Astrocyte (in vitro differentiated cells and primary cell): ENCODE results near the gene PCP2. TPM values are rescaled to one million over a fixed set of nuclear protein-coding genes. Genes with fewer than 3 reads are reported as not detected.
"Not testable (repeated sequence)": the region's sequence is repeated elsewhere in the genome, so short reads cannot be mapped to it uniquely, and the experiment has no call there.

ENCODE experiments used
- DNase-seq: peaks from one replicate; pipeline ENCODE4 v3.0.0-alpha.2; 2010; ENCODE audit warnings: low read depth
- FAIRE-seq: peaks from 2 replicates; lab custom pipeline; 2011; peaks lifted over from hg19 to GRCh38; lab: Jason Lieb, UNC
- H2AFZ ChIP-seq: 2 replicates; pipeline ENCODE4 v1.6.0; 2012; ENCODE audit warnings: low read depth, low read length, inconsistent platforms
- H3K27ac ChIP-seq: 2 replicates; pipeline ENCODE4 v1.5.1; 2011; ENCODE audit warnings: low read depth, low read length, inconsistent platforms
- H3K27me3 ChIP-seq: 2 replicates; pipeline ENCODE4 v1.6.0; 2011; ENCODE audit warnings: low read length, inconsistent platforms; ENCODE audit not compliant: insufficient read depth
- H3K36me3 ChIP-seq: 2 replicates; pipeline ENCODE4 v1.5.1; 2011; ENCODE audit warnings: low read length, inconsistent platforms; ENCODE audit not compliant: insufficient read depth
- H3K4me1 ChIP-seq: 2 replicates; pipeline ENCODE4 v1.5.1; 2011; ENCODE audit warnings: low read length, inconsistent platforms; ENCODE audit not compliant: insufficient read depth
- H3K4me2 ChIP-seq: 2 replicates; pipeline ENCODE4 v1.6.0; 2012; ENCODE audit warnings: low read length, inconsistent platforms
- H3K4me3 ChIP-seq: 2 replicates; pipeline ENCODE4 v1.5.1; 2011; ENCODE audit warnings: low read depth, mild to moderate bottlenecking, low read length, inconsistent platforms; ENCODE audit not compliant: insufficient read depth
- H3K79me2 ChIP-seq: 2 replicates; pipeline ENCODE4 v1.6.0; 2012; ENCODE audit warnings: mild to moderate bottlenecking, low read length, inconsistent platforms; ENCODE audit not compliant: insufficient read depth
- H3K9ac ChIP-seq: 2 replicates; pipeline ENCODE4 v1.6.0; 2012; ENCODE audit warnings: mild to moderate bottlenecking, low read length, inconsistent platforms
- H3K9me3 ChIP-seq: 2 replicates; pipeline ENCODE4 v1.5.1; 2012; ENCODE audit warnings: low read depth, mild to moderate bottlenecking, low read length, inconsistent platforms; ENCODE audit not compliant: insufficient read depth
- H4K20me1 ChIP-seq: 2 replicates; pipeline ENCODE4 v1.6.0; 2012; ENCODE audit warnings: low read length, inconsistent platforms; ENCODE audit not compliant: insufficient read depth
- H3K27ac Mint-ChIP-seq: one replicate; pipeline ENCODE4 v1.8.0; 2021; ENCODE audit warnings: mild to moderate bottlenecking, mixed read lengths; ENCODE audit not compliant: unreplicated experiment
- H3K27me3 Mint-ChIP-seq: one replicate; pipeline ENCODE4 v1.8.0; 2021; ENCODE audit warnings: low read depth, mixed read lengths; ENCODE audit not compliant: unreplicated experiment
- H3K36me3 Mint-ChIP-seq: one replicate; pipeline ENCODE4 v1.8.0; 2021; ENCODE audit warnings: low read depth, mixed read lengths; ENCODE audit not compliant: unreplicated experiment
- H3K4me1 Mint-ChIP-seq: one replicate; pipeline ENCODE4 v1.8.0; 2021; ENCODE audit warnings: low read depth, mixed read lengths; ENCODE audit not compliant: unreplicated experiment
- H3K4me3 Mint-ChIP-seq: one replicate; pipeline ENCODE4 v1.8.0; 2021; ENCODE audit warnings: mild to moderate bottlenecking, moderate library complexity, mixed read lengths; ENCODE audit not compliant: unreplicated experiment
- H3K9me3 Mint-ChIP-seq: one replicate; pipeline ENCODE4 v1.8.0; 2021; ENCODE audit warnings: mild to moderate bottlenecking, mixed read lengths; ENCODE audit not compliant: unreplicated experiment
- CTCF ChIP-seq: IDR thresholded peaks from 2 replicates; pipeline ENCODE4 v1.5.1; 2011; ENCODE audit warnings: low read depth, mild to moderate bottlenecking, inconsistent platforms, low read length, moderate library complexity; ENCODE audit not compliant: insufficient read depth
- EZH2 ChIP-seq: IDR thresholded peaks from 2 replicates; pipeline ENCODE4 v1.6.1; 2012; ENCODE audit warnings: mild to moderate bottlenecking, low read length, inconsistent platforms; ENCODE audit not compliant: insufficient read depth
- total RNA-seq: library from RNA; stranded (reverse); gene quantifications from 2 replicates; pipeline ENCODE4 v1.2.1, GENCODE V29; 2021

PCP2 gene
- total RNA-seq, 1 donor from 2014 or later = not detected

GRCh38 chr19:7645163-7645562 lies 11.6 kb upstream of the PCP2 start:
- H3K27me3 Mint-ChIP-seq = peaks cover 6% of the 10 kb centered on the region
- no peaks in the 10 kb centered on the region for H4K20me1 ChIP-seq
- H2AFZ ChIP-seq = no peak overlapping the region
- H3K79me2 ChIP-seq = no peaks in the 10 kb centered on the region
- DNase-seq (no peak), FAIRE-seq (no peak)
- no peak overlapping the region for H3K4me3 ChIP-seq
- H3K27me3 ChIP-seq = no peaks in the 10 kb centered on the region
- no peak overlapping the region for H3K4me2 ChIP-seq
- H3K4me1 Mint-ChIP-seq = no peaks in the 10 kb centered on the region
- no peak overlapping the region for H3K9ac ChIP-seq
- no peak overlapping the region for H3K4me3 Mint-ChIP-seq
- H3K27ac ChIP-seq = no peak overlapping the region
- H3K9me3 ChIP-seq = peaks cover 1% of the 10 kb centered on the region
- peaks cover 1% of the 10 kb centered on the region for H3K36me3 Mint-ChIP-seq
- no peaks in the 10 kb centered on the region for H3K9me3 Mint-ChIP-seq
- H3K36me3 ChIP-seq = no peaks in the 10 kb centered on the region
- no peak overlapping the region for H3K27ac Mint-ChIP-seq
- no peaks in the 10 kb centered on the region for H3K4me1 ChIP-seq
- TF ChIP-seq EZH2 (no peak), CTCF (no peak)

GRCh38 chr19:7644550-7644877 lies 11.0 kb upstream of the PCP2 start:
- H3K27ac ChIP-seq = no peak overlapping the region
- TF ChIP-seq EZH2 (no peak), CTCF (no peak)
- peaks cover 5% of the 10 kb centered on the region for H3K9me3 ChIP-seq
- no peaks in the 10 kb centered on the region for H4K20me1 ChIP-seq
- no peaks in the 10 kb centered on the region for H3K79me2 ChIP-seq
- no peak overlapping the region for H3K4me2 ChIP-seq
- no peaks in the 10 kb centered on the region for H3K9me3 Mint-ChIP-seq
- no peak for DNase-seq
- no peaks in the 10 kb centered on the region for H3K27me3 ChIP-seq
- H3K4me3 ChIP-seq = no peak overlapping the region
- H3K4me1 Mint-ChIP-seq = no peaks in the 10 kb centered on the region
- no peaks in the 10 kb centered on the region for H3K36me3 ChIP-seq
- H3K36me3 Mint-ChIP-seq = peaks cover 1% of the 10 kb centered on the region
- H3K27ac Mint-ChIP-seq = no peak overlapping the region
- H3K27me3 Mint-ChIP-seq = peaks cover 2% of the 10 kb centered on the region
- H3K4me3 Mint-ChIP-seq = no peak overlapping the region
- no peak for FAIRE-seq
- no peaks in the 10 kb centered on the region for H3K4me1 ChIP-seq
- no peak overlapping the region for H3K9ac ChIP-seq
- H2AFZ ChIP-seq = no peak overlapping the region

DNA sequence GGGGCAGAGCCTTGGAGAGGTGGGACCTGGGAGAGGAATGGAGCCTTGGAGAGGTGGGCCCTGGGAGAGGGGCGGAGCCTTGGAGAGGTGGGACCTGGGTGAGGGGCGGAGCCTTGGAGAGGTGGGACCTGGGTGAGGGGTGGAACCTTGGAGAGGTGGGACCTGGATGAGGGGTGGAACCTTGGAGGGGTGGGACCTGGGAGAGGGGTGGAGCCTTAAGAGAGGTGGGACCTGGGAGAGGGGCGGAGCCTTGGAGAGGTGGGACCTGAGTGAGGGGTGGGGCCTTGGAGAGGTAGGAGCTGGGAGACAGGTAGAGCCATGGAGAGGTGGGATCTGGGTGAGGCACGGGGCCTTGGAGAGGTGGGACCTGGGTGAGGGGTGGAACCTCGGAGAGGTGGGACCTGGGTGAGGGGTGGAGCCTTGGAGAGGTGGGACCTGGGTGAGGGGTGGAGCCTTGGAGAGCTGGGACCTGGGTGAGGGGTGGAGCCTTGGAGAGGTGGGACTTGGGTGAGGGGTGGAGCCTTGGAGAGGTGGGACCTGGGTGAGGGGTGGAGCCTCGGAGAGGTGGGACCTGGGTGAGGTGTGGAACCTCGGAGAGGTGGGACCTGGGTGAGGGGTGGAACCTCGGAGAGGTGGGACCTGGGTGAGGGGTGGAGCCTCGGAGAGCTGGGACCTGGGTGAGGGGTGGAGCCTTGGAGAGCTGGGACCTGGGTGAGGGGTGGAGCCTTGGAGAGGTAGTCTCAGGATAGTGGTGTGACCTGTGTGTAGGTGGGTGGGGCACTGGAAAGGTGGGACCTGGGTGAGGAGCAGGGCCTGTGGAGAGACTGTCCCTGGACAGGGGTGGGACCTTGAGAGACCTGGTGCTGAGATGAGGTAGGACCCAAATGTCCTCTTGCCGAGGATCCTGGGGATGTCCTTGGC lies 10.4 kb upstream of the PCP2 start:
- not testable (repeated sequence) for DNase-seq, H2AFZ ChIP-seq, H3K4me2 ChIP-seq, FAIRE-seq, H3K36me3 ChIP-seq, H4K20me1 ChIP-seq, H3K9ac ChIP-seq, H3K36me3 Mint-ChIP-seq, H3K27ac Mint-ChIP-seq, H3K79me2 ChIP-seq, H3K4me1 Mint-ChIP-seq, H3K27me3 Mint-ChIP-seq, H3K9me3 ChIP-seq, H3K9me3 Mint-ChIP-seq, H3K4me3 Mint-ChIP-seq, H3K27ac ChIP-seq, H3K4me3 ChIP-seq, H3K27me3 ChIP-seq, H3K4me1 ChIP-seq
